ENCODE measurements around the gene PTGDR. TPM values are rescaled to one million over a fixed set of nuclear protein-coding genes. Genes with fewer than 3 reads are reported as not detected.

The PTGDR gene
- total RNA-seq, 1 donor from 2014 or later, result 0.33 TPM

GRCh38 chr14:52305014-52305413 lies 37.5 kb downstream of the PTGDR start:
- intact Hi-C loops (cut with micrococcal nuclease), result no loop called here
- Mint-ChIP-seq H3K4me3 (no peak overlapping the region), H3K9me3 (peaks cover 3% of the 10 kb centered on the region), H3K27me3 (no peaks in the 10 kb centered on the region), H3K36me3 (ENCODE audit: low read depth) (peaks cover 57% of the 10 kb centered on the region), H3K4me1 (peaks cover 63% of the 10 kb centered on the region), H3K27ac (no peak overlapping the region)
- no peak for DNase-seq

DNA sequence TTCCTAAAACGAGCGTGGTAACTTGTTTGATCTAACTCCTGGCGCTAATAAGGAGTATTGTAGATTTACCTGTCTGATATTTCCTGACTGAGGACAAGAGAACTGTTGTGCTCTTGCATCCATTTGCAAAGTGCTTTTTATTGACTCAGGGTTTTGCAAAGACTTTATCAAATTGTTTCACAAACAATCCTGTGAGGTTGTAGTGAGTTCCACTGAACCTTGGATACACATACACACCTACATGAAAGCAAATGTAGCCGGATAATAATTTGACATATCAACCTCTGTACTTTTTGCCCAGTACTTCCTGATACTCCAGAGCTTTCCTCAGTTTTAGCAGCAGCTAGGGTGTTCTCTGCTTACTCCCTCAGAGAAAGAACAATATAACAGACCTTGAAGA lies 39.9 kb downstream of the PTGDR start:
- DNase-seq, result no peak
- Mint-ChIP-seq H3K4me3 (peak overlapping the region; percentile 39), H3K9me3 (peaks cover 3% of the 10 kb centered on the region), H3K4me1 (peaks cover 68% of the 10 kb centered on the region), H3K36me3 (ENCODE audit: low read depth) (peaks cover 62% of the 10 kb centered on the region), H3K27ac (peak overlapping the region; percentile 64), H3K27me3 (no peaks in the 10 kb centered on the region)
- intact Hi-C loops (cut with micrococcal nuclease), result no loop called here

DNA sequence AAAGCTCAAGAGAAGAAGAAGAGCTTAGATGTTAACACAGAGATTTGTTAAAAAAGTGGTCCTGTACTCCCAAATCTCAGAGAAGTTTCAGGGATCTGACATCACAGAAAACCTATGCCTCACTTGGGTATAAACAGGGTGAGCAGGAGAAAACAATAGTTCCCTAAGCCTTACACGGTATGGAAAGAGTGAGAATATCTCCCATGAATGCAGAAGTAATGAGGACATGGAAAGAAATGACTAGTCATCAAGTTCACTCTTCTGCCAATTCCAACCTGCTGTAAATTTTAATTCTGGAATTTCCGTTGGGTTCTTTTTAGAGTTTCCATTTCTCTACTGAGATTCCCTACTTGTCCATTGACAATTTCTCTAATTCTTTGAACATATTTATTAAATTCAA lies 40.4 kb downstream of the PTGDR start:
- H3K27ac Mint-ChIP-seq, result peak overlapping the region; percentile 64
- no peaks in the 10 kb centered on the region for H3K27me3 Mint-ChIP-seq
- no peak for DNase-seq
- H3K36me3 Mint-ChIP-seq (ENCODE audit: low read depth), result peaks cover 61% of the 10 kb centered on the region
- H3K4me3 Mint-ChIP-seq, result peak overlapping the region; percentile 39
- H3K9me3 Mint-ChIP-seq, result no peaks in the 10 kb centered on the region
- peaks cover 68% of the 10 kb centered on the region for H3K4me1 Mint-ChIP-seq
- intact Hi-C loops (cut with micrococcal nuclease), result no loop called here

DNA sequence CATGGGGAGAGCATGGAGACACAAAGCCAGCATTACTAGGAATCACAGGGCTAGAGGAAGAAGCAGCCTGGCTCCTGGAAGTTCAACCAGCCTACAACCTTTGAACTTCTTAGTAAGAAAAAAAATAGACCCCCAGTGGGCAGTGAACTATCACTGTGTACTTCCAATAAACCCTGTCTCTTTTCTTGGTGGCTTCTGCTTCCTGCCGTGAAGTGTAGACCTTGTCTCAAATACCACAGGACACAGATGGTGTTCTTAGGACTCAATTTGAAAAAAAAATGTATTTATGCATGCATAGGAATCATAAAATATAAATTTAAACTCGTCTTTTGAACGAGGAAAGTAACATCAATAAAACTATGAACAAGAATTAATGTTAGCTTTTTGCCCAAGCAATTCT lies 43.0 kb downstream of the PTGDR start:
- H3K36me3 Mint-ChIP-seq (ENCODE audit: low read depth), result peaks cover 65% of the 10 kb centered on the region
- peak; percentile 52 for DNase-seq
- H3K4me3 Mint-ChIP-seq, result peak overlapping the region; percentile 99
- peak overlapping the region; percentile 99 for H3K27ac Mint-ChIP-seq
- intact Hi-C loops (cut with micrococcal nuclease), result loop anchor here (5.0 to 10.0 kb wide), 2 partner anchors 394 to 463 kb away; partner anchors contain the start of gene PSMC6
- no peaks in the 10 kb centered on the region for H3K9me3 Mint-ChIP-seq
- H3K27me3 Mint-ChIP-seq, result no peaks in the 10 kb centered on the region
- H3K4me1 Mint-ChIP-seq, result peaks cover 62% of the 10 kb centered on the region

- Mint-ChIP-seq H3K36me3 (ENCODE audit: low read depth) (peaks cover 77% of the 10 kb centered on the region), H3K9me3 (no peaks in the 10 kb centered on the region), H3K4me3 (peak overlapping the region; percentile 99), H3K27ac (peak overlapping the region; percentile 99), H3K4me1 (peaks cover 61% of the 10 kb centered on the region), H3K27me3 (no peaks in the 10 kb centered on the region)
- DNase-seq, result no peak
- intact Hi-C loops (cut with micrococcal nuclease), result loop anchor here (5.0 to 10.0 kb wide), 2 partner anchors 392 to 466 kb away; partner anchors contain the start of gene PSMC6
These were observed 45.4 kb downstream of the PTGDR start for GRCh38 chr14:52312931-52313355.

- peak overlapping the region; percentile 99 for H3K27ac Mint-ChIP-seq
- H3K4me1 Mint-ChIP-seq, result peaks cover 60% of the 10 kb centered on the region
- H3K9me3 Mint-ChIP-seq, result no peaks in the 10 kb centered on the region
- H3K4me3 Mint-ChIP-seq, result peak overlapping the region; percentile 99
- H3K36me3 Mint-ChIP-seq (ENCODE audit: low read depth), result peaks cover 75% of the 10 kb centered on the region
- no peaks in the 10 kb centered on the region for H3K27me3 Mint-ChIP-seq
- intact Hi-C loops (cut with micrococcal nuclease), result loop anchor here (5.0 to 10.0 kb wide), 2 partner anchors 391 to 466 kb away; partner anchors contain the start of gene PSMC6
- DNase-seq, result peak; percentile 69
These were observed 46.0 kb downstream of the PTGDR start for GRCh38 chr14:52313462-52313861.

DNA sequence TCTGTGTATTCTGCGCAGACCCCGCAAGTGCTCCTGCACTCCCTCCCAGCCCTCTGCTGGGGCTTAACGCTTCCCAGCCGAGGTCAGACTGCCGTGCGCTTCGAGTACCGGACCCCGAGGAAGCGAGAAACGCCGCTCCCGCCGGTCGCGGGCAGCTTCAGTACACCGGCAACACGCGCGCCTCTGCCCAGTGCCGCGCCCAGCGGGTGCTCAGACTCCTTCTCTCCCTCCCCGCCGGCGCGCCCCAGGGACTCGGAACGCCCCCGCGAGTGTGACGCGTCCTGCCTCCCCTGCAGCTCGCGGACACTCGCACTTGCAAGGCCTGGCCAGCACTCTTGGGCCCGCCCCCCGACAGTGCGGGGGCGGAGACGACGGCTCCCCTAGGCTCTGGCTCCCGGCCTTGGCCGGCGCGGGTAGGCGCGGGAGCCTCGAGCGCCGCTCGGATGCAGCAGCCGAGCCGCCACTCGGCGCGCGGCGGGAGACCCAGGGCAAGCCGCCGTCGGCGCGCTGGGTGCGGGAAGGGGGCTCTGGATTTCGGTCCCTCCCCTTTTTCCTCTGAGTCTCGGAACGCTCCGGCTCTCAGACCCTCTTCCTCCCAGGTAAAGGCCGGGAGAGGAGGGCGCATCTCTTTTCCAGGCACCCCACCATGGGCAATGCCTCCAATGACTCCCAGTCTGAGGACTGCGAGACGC lies 46.6 kb downstream of the PTGDR start, which contains the start of gene PTGER2:
Gene PTGER2 (plus strand): TSS at position 410 of the 692 bp plus-strand sequence. CDS start 237 bp downstream, at position 647.
- Mint-ChIP-seq H3K9me3 (no peaks in the 10 kb centered on the region), H3K27ac (peak within 1 kb of the TSS; percentile 99), H3K4me3 (peak within 1 kb of the TSS; percentile 99), H3K4me1 (peaks cover 62% of the 10 kb centered on the region), H3K27me3 (no peaks in the 10 kb centered on the region), H3K36me3 (ENCODE audit: low read depth) (peaks cover 77% of the 10 kb centered on the region)
- intact Hi-C loops (cut with micrococcal nuclease), result loop anchor here (2.0 to 10.0 kb wide), 3 partner anchors 239 to 467 kb away; partner anchors contain the start of genes GPR137C, PSMC6 and TXNDC16
- peak; percentile 97 for DNase-seq

- Mint-ChIP-seq H3K27ac (peak overlapping the region; percentile 99), H3K4me3 (peak overlapping the region; percentile 99), H3K27me3 (no peaks in the 10 kb centered on the region), H3K4me1 (peaks cover 60% of the 10 kb centered on the region), H3K9me3 (no peaks in the 10 kb centered on the region), H3K36me3 (ENCODE audit: low read depth) (peaks cover 77% of the 10 kb centered on the region)
- intact Hi-C loops (cut with micrococcal nuclease), result loop anchor here (1.0 to 10.0 kb wide), 5 partner anchors 11 to 467 kb away; partner anchors contain the start of genes GPR137C, PSMC6 and TXNDC16
- peak; percentile 84 for DNase-seq
These were observed 47.3 kb downstream of the PTGDR start for GRCh38 chr14:52314595-52315354.

- Mint-ChIP-seq H3K27ac (peak overlapping the region; percentile 99), H3K27me3 (no peaks in the 10 kb centered on the region), H3K9me3 (no peaks in the 10 kb centered on the region), H3K4me3 (peak overlapping the region; percentile 99), H3K36me3 (ENCODE audit: low read depth) (peaks cover 79% of the 10 kb centered on the region), H3K4me1 (peaks cover 61% of the 10 kb centered on the region)
- peak; percentile 81 for DNase-seq
- intact Hi-C loops (cut with micrococcal nuclease), result loop anchor here (1.0 to 10.0 kb wide), 4 partner anchors 10 to 389 kb away; partner anchors contain the start of genes GPR137C, PSMC6 and TXNDC16
These were observed 47.8 kb downstream of the PTGDR start for GRCh38 chr14:52315355-52315718.

- Mint-ChIP-seq H3K36me3 (ENCODE audit: low read depth) (peaks cover 88% of the 10 kb centered on the region), H3K9me3 (peaks cover 4% of the 10 kb centered on the region), H3K27ac (peak overlapping the region; percentile 99), H3K4me1 (peaks cover 52% of the 10 kb centered on the region), H3K4me3 (peak overlapping the region; percentile 99), H3K27me3 (no peaks in the 10 kb centered on the region)
- intact Hi-C loops (cut with micrococcal nuclease), result loop anchor here (10.0 kb wide), 1 partner anchor 387 kb away; the partner anchor contains the start of gene PSMC6
- DNase-seq, result peak; percentile 72
These were observed 50.6 kb downstream of the PTGDR start for GRCh38 chr14:52318062-52318461.

- Mint-ChIP-seq H3K4me1 (peaks cover 56% of the 10 kb centered on the region), H3K4me3 (peak overlapping the region; percentile 99), H3K9me3 (peaks cover 4% of the 10 kb centered on the region), H3K27ac (peak overlapping the region; percentile 89), H3K27me3 (no peaks in the 10 kb centered on the region), H3K36me3 (ENCODE audit: low read depth) (peaks cover 91% of the 10 kb centered on the region)
- intact Hi-C loops (cut with micrococcal nuclease), result loop anchor here (10.0 kb wide), 1 partner anchor 386 kb away; the partner anchor contains the start of gene PSMC6
- DNase-seq, result no peak
These were observed 51.5 kb downstream of the PTGDR start for GRCh38 chr14:52318826-52319645.

DNA sequence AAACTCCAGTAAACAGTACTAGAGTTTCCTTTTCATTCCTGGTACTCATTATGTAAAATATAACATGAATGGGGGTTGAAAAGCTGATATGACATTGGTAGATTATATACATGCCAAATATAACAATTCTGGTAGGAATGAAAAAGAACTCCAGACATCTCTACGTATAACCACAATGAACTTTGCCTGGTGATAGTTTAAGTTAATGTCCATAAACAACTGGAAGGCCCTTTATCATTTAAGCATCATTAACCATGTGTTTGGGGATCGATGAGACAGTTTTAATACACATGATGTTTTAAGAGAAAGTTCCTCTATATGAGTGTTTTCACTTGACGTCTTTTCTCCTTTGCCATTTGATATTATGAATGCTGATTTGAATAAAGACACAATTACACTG lies 52.4 kb downstream of the PTGDR start:
- Mint-ChIP-seq H3K9me3 (peaks cover 4% of the 10 kb centered on the region), H3K27me3 (no peaks in the 10 kb centered on the region), H3K4me3 (peak overlapping the region; percentile 99), H3K36me3 (ENCODE audit: low read depth) (peaks cover 89% of the 10 kb centered on the region), H3K4me1 (peaks cover 63% of the 10 kb centered on the region), H3K27ac (peak overlapping the region; percentile 74)
- DNase-seq, result no peak
- intact Hi-C loops (cut with micrococcal nuclease), result loop anchor here (10.0 kb wide), 2 partner anchors 385 to 835 kb away; partner anchors contain the start of genes DDHD1 and PSMC6

- Mint-ChIP-seq H3K27me3 (no peaks in the 10 kb centered on the region), H3K9me3 (peaks cover 4% of the 10 kb centered on the region), H3K27ac (peak overlapping the region; percentile 77), H3K4me3 (peak overlapping the region; percentile 75), H3K4me1 (peaks cover 76% of the 10 kb centered on the region), H3K36me3 (ENCODE audit: low read depth) (peaks cover 85% of the 10 kb centered on the region)
- intact Hi-C loops (cut with micrococcal nuclease), result loop anchor here (1.0 to 10.0 kb wide), 7 partner anchors 10 to 830 kb away; partner anchors contain the start of gene DDHD1
- DNase-seq, result peak; percentile 84
These were observed 57.6 kb downstream of the PTGDR start for GRCh38 chr14:52325126-52325525.

Data from activated CD4-positive, alpha-beta T cell treated with anti-CD3 and anti-CD28 coated beads, Interleukin-2, amount 10 ng/mL, durations not matched to agents 24 days and 14 days (primary cell).